Endothelial cell of umbilical vein (primary cell): ENCODE measurements around the gene LCE6A. TPM values are rescaled to one million over a fixed set of nuclear protein-coding genes. Genes with fewer than 3 reads are reported as not detected.

Source experiments
- BruUV-seq: library from RNA; stranded (reverse); fragments of 400-500 nt; replicated peaks from 2 replicates; lab custom pipeline; 2021; lab: Mats Ljungman, UMichigan
- CTCF ChIA-PET: fragments of 300-600, 350-600 bp; sonication (Branson Sonifier 250); formaldehyde crosslinking; loops from one replicate; lab custom pipeline; 2021; ENCODE audit warnings: antibody characterized with exemption, inconsistent platforms; lab: Charles Lee
- POLR2A ChIA-PET: fragments of 300-600, 350-600 bp; sonication (Branson Sonifier 250); formaldehyde crosslinking; loops from one replicate; lab custom pipeline; 2021; ENCODE audit warnings: antibody characterized with exemption, inconsistent platforms; lab: Charles Lee
- DNase-seq: peaks from one replicate; pipeline ENCODE4 v3.0.0-alpha.2; 2011; ENCODE audit warnings: low read depth, low spot score
- FAIRE-seq: peaks from 2 replicates; lab custom pipeline; 2011; peaks lifted over from hg19 to GRCh38; lab: Jason Lieb, UNC
- H2AFZ ChIP-seq: 2 replicates; pipeline ENCODE4 v1.6.0; 2012; ENCODE audit warnings: low read depth, low read length, control low read depth, inconsistent platforms
- H3K27ac ChIP-seq: 2 replicates; pipeline ENCODE4 v1.5.1; 2011; ENCODE audit warnings: low read depth, mild to moderate bottlenecking, control low read depth, low read length, moderate library complexity; ENCODE audit not compliant: insufficient read depth
- H3K27me3 ChIP-seq, 2 experiments: 2 replicates each; pipeline versions ENCODE4 v1.6.0 to v1.6.1; 2011; ENCODE audit warnings: low read length in 2 of 2, mixed read lengths in 1 of 2; ENCODE audit not compliant: control insufficient read depth in 2 of 2, insufficient read depth in 2 of 2
- H3K36me3 ChIP-seq, 2 experiments: 2 replicates in 1 of 2; 3 replicates in 1 of 2; pipeline ENCODE4 v1.5.1; 2011; ENCODE audit warnings: low read length in 2 of 2, mild to moderate bottlenecking in 1 of 2, moderate library complexity in 1 of 2; ENCODE audit not compliant: control insufficient read depth in 2 of 2, insufficient read depth in 2 of 2; ENCODE audit errors: extremely low read depth in 1 of 2
- H3K4me1 ChIP-seq: 3 replicates; pipeline ENCODE4 v1.5.1; 2011; ENCODE audit warnings: mild to moderate bottlenecking, low read length; ENCODE audit not compliant: control insufficient read depth, insufficient read depth; ENCODE audit errors: extremely low read depth
- H3K4me2 ChIP-seq: 2 replicates; pipeline ENCODE4 v1.6.1; 2011; ENCODE audit warnings: low read length, control low read depth, mixed read lengths; ENCODE audit not compliant: insufficient read depth
- H3K4me3 ChIP-seq, 3 experiments: fragments of 200-600 bp in 1 of 3; sonication (generic), shearing (Covaris generic) in 1 of 3; replicated peaks in 1 of 3; 2 replicates each; pipeline ENCODE4 v1.5.1; 2011 to 2016; ENCODE audit warnings: control low read depth in 3 of 3, low read length in 3 of 3, mild to moderate bottlenecking in 2 of 3, inconsistent platforms in 1 of 3, low read depth in 1 of 3, moderate library complexity in 1 of 3; ENCODE audit not compliant: insufficient read depth in 1 of 3
- H3K79me2 ChIP-seq: 2 replicates; pipeline ENCODE4 v1.6.0; 2012; ENCODE audit warnings: low read length, inconsistent platforms; ENCODE audit not compliant: control insufficient read depth, insufficient read depth
- H3K9ac ChIP-seq: replicated peaks from 2 replicates; pipeline ENCODE3; 2011; ENCODE audit warnings: low read length, control low read depth; ENCODE audit not compliant: insufficient read depth; ENCODE audit errors: extremely low read depth
- H3K9me1 ChIP-seq: replicated peaks from 3 replicates; pipeline ENCODE4 v1.6.0; 2011; ENCODE audit warnings: mild to moderate bottlenecking, low read length; ENCODE audit not compliant: control insufficient read depth, insufficient read depth; ENCODE audit errors: extremely low read depth
- H3K9me3 ChIP-seq: replicated peaks from 2 replicates; pipeline ENCODE4 v1.5.1; 2012; ENCODE audit warnings: low read length, inconsistent platforms; ENCODE audit not compliant: control insufficient read depth, insufficient read depth
- H4K20me1 ChIP-seq: replicated peaks from 2 replicates; pipeline ENCODE3; 2011; ENCODE audit warnings: mild to moderate bottlenecking, low read length; ENCODE audit not compliant: control insufficient read depth, insufficient read depth; ENCODE audit errors: extremely low read depth
- EZH2 ChIP-seq: IDR thresholded peaks from 2 replicates; pipeline ENCODE4 v1.6.1; 2012; ENCODE audit warnings: borderline replicate concordance, low read depth, mild to moderate bottlenecking, moderate library complexity, low read length, inconsistent platforms; ENCODE audit not compliant: severe bottlenecking
- FOS ChIP-seq: IDR thresholded peaks from 2 replicates; pipeline ENCODE4 v1.6.1; 2011; ENCODE audit warnings: mild to moderate bottlenecking, low read length, moderate library complexity, borderline replicate concordance; ENCODE audit not compliant: insufficient read depth
- GATA2 ChIP-seq: IDR thresholded peaks from 2 replicates; pipeline ENCODE4 v1.7.0; 2011; ENCODE audit warnings: low read depth, mild to moderate bottlenecking, moderate library complexity, mixed read lengths, low read length; ENCODE audit not compliant: insufficient read length, insufficient read depth
- JUN ChIP-seq: IDR thresholded peaks from 2 replicates; pipeline ENCODE4 v1.6.1; 2011; ENCODE audit warnings: borderline replicate concordance, low read depth; ENCODE audit not compliant: insufficient read length, insufficient read depth
- MYC ChIP-seq: IDR thresholded peaks from one replicate; pipeline ENCODE4 v1.6.1; 2011; ENCODE audit warnings: mild to moderate bottlenecking, low read depth, low read length
- POLR2A ChIP-seq: IDR thresholded peaks from 2 replicates; pipeline ENCODE4 v1.6.1; 2012; ENCODE audit warnings: low read depth, mild to moderate bottlenecking, control low read depth, low read length
- POLR2AphosphoS5 ChIP-seq: IDR thresholded peaks from 2 replicates; pipeline ENCODE4 v1.6.1; 2012; ENCODE audit warnings: low read depth, mild to moderate bottlenecking, control low read depth, low read length, moderate library complexity; ENCODE audit not compliant: insufficient read depth
- dilution Hi-C: fragments of 300-500 bp; cut with MboI; formaldehyde crosslinking; loops from one replicate; pipeline ENCODE4 v1.15.0; 2019; ENCODE audit warnings: low sequenced_read_pairs; ENCODE audit not compliant: extremely low pct_ligation_motif_present
- intact Hi-C: fragments of 100-400 bp; cut with micrococcal nuclease; formaldehyde crosslinking; loops from one replicate; pipeline ENCODE4 v1.10.0; 2022
- polyA plus RNA-seq, 4 experiments: library from polyadenylated mRNA; depleted of rRNA in 3 of 4; stranded (reverse) in 3 of 4; unstranded in 1 of 4; fragments of >200 nt; gene quantifications; 2 replicates each; pipeline versions ENCODE4 v1.2.1 to v1.2.3, GENCODE V29; 2011 to 2012; ENCODE audit warnings: missing spikeins in 1 of 4
- total RNA-seq: library from RNA; stranded (reverse); gene quantifications from 2 replicates; pipeline ENCODE4 v1.2.3, GENCODE V29; 2021
- TF ChIP-seq, protein P1 (sequence below), 2 donors: IDR thresholded peaks; 1 replicate in 1 of 2; 2 replicates in 1 of 2; pipeline ENCODE4 v1.5.1; 2011; ENCODE audit warnings: low read length in 2 of 2, mild to moderate bottlenecking in 2 of 2, moderate library complexity in 2 of 2, control low read depth in 1 of 2, inconsistent platforms in 1 of 2, low read depth in 1 of 2; ENCODE audit not compliant: insufficient read depth in 1 of 2; ENCODE audit errors: extremely low read depth in 1 of 2
- TF ChIP-seq, protein P2 (sequence below): IDR thresholded peaks from 2 replicates; pipeline ENCODE4 v1.6.1; 2011; ENCODE audit not compliant: insufficient read depth, insufficient read length

Gene LCE6A
- total and polyA plus RNA-seq, 2 donors (not counting 3 experiments of a cell fraction or from before 2014, with no cell fraction given), result not detected

DNA sequence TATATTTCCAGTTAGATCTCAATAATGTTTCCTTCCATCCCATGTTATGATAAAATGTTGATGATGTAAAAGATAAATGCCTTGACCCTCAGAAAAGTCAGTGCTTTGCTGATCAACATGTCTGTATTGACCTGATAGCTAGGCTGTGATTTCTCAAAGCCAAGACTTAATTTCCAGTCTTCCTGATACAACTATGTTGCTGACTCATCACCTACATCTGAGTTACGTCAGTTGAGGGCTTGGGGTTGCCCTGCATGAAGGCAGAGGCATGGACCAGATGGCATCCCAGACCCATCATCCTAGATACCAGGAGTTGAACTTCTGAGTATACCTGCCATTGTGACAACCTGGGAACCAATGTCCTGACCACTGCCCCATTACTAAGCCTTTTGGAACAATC, 41.3 kb upstream of the LCE6A start:
- CTCF ChIA-PET, result no interaction called here
- dilution Hi-C loops, result no loop called here

More for the DNA sequence above, 41.3 kb upstream of the LCE6A start:
- H3K79me2 ChIP-seq, result no peaks in the 10 kb centered on the region
- H3K36me3 ChIP-seq, result no peaks in the 10 kb centered on the region
- H3K9ac ChIP-seq, result no peak overlapping the region
- H4K20me1 ChIP-seq, result no peaks in the 10 kb centered on the region
- H3K9me1 ChIP-seq, result no peaks in the 10 kb centered on the region
- no peaks in the 10 kb centered on the region for H3K9me3 ChIP-seq
- no peak overlapping the region for H3K27ac ChIP-seq
- H3K4me1 ChIP-seq, result no peaks in the 10 kb centered on the region
- intact Hi-C loops, result no loop called here
- TF ChIP-seq FOS, result no peak
- no peak for TF ChIP-seq MYC
- no peak for TF ChIP-seq EZH2
- TF ChIP-seq JUN, result no peak
- TF ChIP-seq, protein P1, sequence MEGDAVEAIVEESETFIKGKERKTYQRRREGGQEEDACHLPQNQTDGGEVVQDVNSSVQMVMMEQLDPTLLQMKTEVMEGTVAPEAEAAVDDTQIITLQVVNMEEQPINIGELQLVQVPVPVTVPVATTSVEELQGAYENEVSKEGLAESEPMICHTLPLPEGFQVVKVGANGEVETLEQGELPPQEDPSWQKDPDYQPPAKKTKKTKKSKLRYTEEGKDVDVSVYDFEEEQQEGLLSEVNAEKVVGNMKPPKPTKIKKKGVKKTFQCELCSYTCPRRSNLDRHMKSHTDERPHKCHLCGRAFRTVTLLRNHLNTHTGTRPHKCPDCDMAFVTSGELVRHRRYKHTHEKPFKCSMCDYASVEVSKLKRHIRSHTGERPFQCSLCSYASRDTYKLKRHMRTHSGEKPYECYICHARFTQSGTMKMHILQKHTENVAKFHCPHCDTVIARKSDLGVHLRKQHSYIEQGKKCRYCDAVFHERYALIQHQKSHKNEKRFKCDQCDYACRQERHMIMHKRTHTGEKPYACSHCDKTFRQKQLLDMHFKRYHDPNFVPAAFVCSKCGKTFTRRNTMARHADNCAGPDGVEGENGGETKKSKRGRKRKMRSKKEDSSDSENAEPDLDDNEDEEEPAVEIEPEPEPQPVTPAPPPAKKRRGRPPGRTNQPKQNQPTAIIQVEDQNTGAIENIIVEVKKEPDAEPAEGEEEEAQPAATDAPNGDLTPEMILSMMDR (IDR thresholded peaks at IDR 0.05; ENCODE audit: extremely low read depth in 1 of 2, insufficient read depth in 1 of 2, low read depth in 1 of 2, low read length in 2 of 2), result no peak
- no peak for TF ChIP-seq GATA2
- no peak for TF ChIP-seq POLR2A
- TF ChIP-seq, protein P2, sequence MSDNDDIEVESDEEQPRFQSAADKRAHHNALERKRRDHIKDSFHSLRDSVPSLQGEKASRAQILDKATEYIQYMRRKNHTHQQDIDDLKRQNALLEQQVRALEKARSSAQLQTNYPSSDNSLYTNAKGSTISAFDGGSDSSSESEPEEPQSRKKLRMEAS, result no peak
- no peak for TF ChIP-seq POLR2AphosphoS5
- no peaks in the 10 kb centered on the region for H3K27me3 ChIP-seq
- BruUV-seq, result no TSS peak
- no peak overlapping the region for H3K4me3 ChIP-seq
- no peak overlapping the region for H2AFZ ChIP-seq
- DNase-seq (no peak), FAIRE-seq (no peak)
- no peak overlapping the region for H3K4me2 ChIP-seq
- POLR2A ChIA-PET, result no interaction called here
